Mesothelial cell of epicardium (in vitro differentiated cells): ENCODE measurements around the gene PCSK2. TPM values are rescaled to one million over a fixed set of nuclear protein-coding genes. Genes with fewer than 3 reads are reported as not detected.

ENCODE experiments used
- DNase-seq, 2 experiments: peaks; one replicate each; pipeline ENCODE4 v3.0.0; 2021; ENCODE audit warnings: low spot score in 2 of 2; ENCODE audit not compliant: unreplicated experiment in 2 of 2
- H3K27ac Mint-ChIP-seq: 2 replicates; pipeline ENCODE4 v1.8.0; 2021; ENCODE audit warnings: mixed read lengths
- H3K27me3 Mint-ChIP-seq: 2 replicates; pipeline ENCODE4 v1.8.0; 2021; ENCODE audit warnings: low read depth, mixed read lengths
- H3K36me3 Mint-ChIP-seq: 2 replicates; pipeline ENCODE4 v1.8.0; 2021; ENCODE audit warnings: mixed read lengths
- H3K4me1 Mint-ChIP-seq: 2 replicates; pipeline ENCODE4 v1.8.0; 2021; ENCODE audit warnings: mixed read lengths
- H3K4me3 Mint-ChIP-seq: 2 replicates; pipeline ENCODE4 v1.8.0; 2021; ENCODE audit warnings: mild to moderate bottlenecking, moderate library complexity, mixed read lengths
- H3K9me3 Mint-ChIP-seq: 2 replicates; pipeline ENCODE4 v1.8.0; 2021; ENCODE audit warnings: mixed read lengths
- total RNA-seq: library from RNA; stranded (reverse); gene quantifications from 3 replicates; pipeline ENCODE4 v1.2.1, GENCODE V29; 2021
- TF ChIP-seq, protein P1 (sequence below): fragments of 200-600 bp; sonication (generic); IDR thresholded peaks from one replicate; pipeline ENCODE4 v1.5.0; 2021; ENCODE audit warnings: antibody characterized with exemption; ENCODE audit not compliant: unreplicated experiment

The PCSK2 gene
- total RNA-seq, 1 donor from 2014 or later, result 0.38 TPM

DNA sequence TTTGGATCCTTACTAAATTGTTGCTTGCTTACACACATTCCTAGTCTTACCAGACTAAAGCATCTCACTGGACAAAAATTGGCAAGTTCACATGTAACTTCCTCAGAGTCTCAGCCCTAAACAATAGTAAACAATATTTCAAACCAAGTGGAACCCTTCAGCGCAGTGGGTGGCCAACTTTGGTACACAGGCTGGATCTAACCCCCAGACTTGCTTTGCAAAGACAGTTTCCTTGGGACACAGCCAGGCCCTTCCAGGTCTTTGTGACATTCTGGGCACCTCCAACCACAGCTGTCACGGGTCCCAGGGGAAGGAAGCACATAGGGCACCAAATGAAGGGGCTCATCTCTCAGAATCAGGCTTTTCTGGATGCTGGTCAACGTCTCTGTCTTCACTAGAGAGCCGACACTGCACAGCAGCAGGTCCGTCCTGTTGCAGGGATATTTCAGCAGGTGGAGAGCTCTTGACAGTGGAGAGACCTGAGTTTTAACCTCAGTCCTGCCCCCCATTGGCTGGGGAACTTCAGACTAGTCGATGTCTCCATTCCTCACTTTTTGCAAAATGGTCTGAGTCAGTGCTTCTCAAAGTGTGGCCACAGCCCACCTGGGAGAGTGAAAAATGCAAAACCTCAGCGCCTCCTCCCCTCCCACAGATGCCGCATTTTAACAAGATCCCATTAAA lies 212.9 kb downstream of the PCSK2 start:
- no peaks in the 10 kb centered on the region for H3K36me3 Mint-ChIP-seq
- H3K9me3 Mint-ChIP-seq, result peaks cover 3% of the 10 kb centered on the region
- no peak overlapping the region for H3K27ac Mint-ChIP-seq
- H3K4me1 Mint-ChIP-seq, result peaks cover 2% of the 10 kb centered on the region
- TF ChIP-seq, protein P1, sequence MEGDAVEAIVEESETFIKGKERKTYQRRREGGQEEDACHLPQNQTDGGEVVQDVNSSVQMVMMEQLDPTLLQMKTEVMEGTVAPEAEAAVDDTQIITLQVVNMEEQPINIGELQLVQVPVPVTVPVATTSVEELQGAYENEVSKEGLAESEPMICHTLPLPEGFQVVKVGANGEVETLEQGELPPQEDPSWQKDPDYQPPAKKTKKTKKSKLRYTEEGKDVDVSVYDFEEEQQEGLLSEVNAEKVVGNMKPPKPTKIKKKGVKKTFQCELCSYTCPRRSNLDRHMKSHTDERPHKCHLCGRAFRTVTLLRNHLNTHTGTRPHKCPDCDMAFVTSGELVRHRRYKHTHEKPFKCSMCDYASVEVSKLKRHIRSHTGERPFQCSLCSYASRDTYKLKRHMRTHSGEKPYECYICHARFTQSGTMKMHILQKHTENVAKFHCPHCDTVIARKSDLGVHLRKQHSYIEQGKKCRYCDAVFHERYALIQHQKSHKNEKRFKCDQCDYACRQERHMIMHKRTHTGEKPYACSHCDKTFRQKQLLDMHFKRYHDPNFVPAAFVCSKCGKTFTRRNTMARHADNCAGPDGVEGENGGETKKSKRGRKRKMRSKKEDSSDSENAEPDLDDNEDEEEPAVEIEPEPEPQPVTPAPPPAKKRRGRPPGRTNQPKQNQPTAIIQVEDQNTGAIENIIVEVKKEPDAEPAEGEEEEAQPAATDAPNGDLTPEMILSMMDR, result no peak
- no peak overlapping the region for H3K4me3 Mint-ChIP-seq
- peaks cover 43% of the 10 kb centered on the region for H3K27me3 Mint-ChIP-seq
- no peak for DNase-seq

DNA sequence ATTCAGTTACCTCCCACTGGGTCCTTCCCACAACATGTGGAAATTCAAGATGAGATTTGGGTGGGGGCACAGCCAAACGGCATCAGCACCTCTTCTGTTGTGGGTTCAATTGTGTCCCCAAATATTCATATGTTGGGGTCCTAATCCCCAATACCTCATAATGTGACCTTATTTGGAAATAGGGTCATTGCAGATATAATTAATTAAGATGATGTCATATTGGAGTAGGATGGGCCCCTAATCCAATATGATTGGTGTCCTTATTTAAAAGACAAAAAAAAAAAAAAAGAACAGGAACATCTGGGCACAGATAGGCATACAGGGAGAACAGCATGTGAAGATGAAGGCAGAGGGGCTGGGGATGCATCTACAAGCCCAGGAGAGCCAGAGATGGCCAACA lies 214.9 kb downstream of the PCSK2 start:
- H3K36me3 Mint-ChIP-seq, result no peaks in the 10 kb centered on the region
- H3K27ac Mint-ChIP-seq, result no peak overlapping the region
- no peak for DNase-seq
- H3K27me3 Mint-ChIP-seq, result peaks cover 45% of the 10 kb centered on the region
- H3K4me3 Mint-ChIP-seq, result no peak overlapping the region
- TF ChIP-seq, protein P1, result no peak
- H3K4me1 Mint-ChIP-seq, result peaks cover 2% of the 10 kb centered on the region
- peaks cover 3% of the 10 kb centered on the region for H3K9me3 Mint-ChIP-seq

DNA sequence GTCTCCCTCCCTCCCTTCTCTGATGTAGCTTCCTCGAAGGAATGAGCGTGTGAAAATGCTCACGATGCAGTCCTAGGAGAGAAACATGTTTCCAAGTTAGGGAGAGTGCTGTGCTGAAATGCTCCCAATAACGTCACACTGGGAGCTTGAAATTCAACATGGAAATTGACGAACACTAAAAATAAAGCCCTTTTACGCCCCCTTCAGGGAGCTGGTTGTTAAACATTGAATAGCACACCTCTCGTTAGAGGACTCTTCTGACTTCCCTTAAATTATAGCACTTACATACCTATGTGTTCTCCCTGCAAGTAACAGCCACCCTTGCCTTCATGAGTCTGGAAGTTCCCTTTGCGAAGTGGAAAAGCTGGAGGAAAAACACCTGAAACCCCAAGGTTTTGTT lies 215.7 kb downstream of the PCSK2 start:
- Mint-ChIP-seq H3K9me3 (peaks cover 3% of the 10 kb centered on the region), H3K36me3 (no peaks in the 10 kb centered on the region), H3K4me1 (no peaks in the 10 kb centered on the region), H3K27ac (no peak overlapping the region), H3K4me3 (no peak overlapping the region), H3K27me3 (peaks cover 45% of the 10 kb centered on the region)
- TF ChIP-seq, protein P1, result no peak
- DNase-seq, result no peak

DNA sequence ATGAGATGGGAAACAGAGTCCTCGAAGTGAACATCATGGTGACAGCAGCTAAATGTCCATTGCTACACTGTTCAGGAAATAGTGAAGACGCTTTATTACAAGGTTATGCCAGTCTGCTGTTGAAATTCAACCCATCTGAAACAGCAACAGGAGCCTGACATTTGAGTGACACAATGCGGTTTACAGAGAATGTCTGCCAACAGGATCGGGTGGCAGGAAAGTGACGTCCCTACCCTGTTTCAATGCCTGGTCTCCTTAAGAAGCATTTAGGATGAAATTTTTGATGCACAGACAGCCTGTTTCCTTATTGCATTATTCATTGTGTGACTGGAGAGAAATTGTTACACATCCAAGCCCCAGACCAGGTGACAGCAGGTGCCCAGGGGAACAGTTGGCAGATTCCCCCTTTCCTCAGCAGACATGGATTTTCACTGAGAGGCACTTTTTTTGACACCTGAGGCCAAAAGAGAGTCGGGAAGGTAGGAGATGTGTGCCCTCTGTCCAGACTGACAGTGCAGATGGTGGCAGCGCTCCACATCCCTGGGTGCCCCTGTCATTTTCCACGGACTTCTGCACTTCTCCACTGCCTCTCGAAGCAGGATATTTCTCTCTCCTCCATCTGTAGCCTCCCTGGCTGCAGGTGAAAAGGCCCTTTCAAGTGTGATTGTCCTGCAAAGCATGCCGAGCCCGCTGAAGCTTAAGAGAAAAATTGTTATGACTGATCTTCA lies 216.5 kb downstream of the PCSK2 start:
- Mint-ChIP-seq H3K9me3 (peaks cover 3% of the 10 kb centered on the region), H3K4me1 (no peaks in the 10 kb centered on the region), H3K27me3 (peaks cover 45% of the 10 kb centered on the region), H3K27ac (no peak overlapping the region), H3K4me3 (no peak overlapping the region), H3K36me3 (no peaks in the 10 kb centered on the region)
- DNase-seq, result no peak
- TF ChIP-seq, protein P1, result no peak

DNA sequence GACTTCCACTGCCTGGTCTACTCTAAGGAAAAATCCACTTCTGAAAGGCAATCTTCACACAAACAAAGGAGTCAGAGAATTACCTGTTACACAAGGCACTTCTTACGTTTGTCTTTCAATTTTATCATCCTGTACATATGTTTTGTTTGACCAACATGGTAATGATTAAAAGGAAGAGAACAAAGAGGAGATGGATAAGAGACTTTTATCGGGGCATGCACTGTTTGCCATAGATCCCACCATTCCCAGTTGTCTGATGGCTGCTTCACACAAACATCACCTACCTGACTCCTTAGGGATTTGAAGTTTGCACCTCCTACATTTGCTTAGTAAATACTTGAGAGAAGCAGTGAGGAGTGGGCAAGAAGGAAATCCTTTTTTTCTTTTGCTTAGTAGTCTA lies 217.3 kb downstream of the PCSK2 start:
- Mint-ChIP-seq H3K9me3 (peaks cover 3% of the 10 kb centered on the region), H3K27ac (no peak overlapping the region), H3K27me3 (peaks cover 45% of the 10 kb centered on the region), H3K4me1 (no peaks in the 10 kb centered on the region), H3K36me3 (no peaks in the 10 kb centered on the region), H3K4me3 (no peak overlapping the region)
- TF ChIP-seq, protein P1, result no peak
- no peak for DNase-seq
